HepG2 (cell line): ENCODE results near the gene KDM2B. TPM values are rescaled to one million over a fixed set of nuclear protein-coding genes. Genes with fewer than 3 reads are reported as not detected.

ENCODE experiments used
- ATAC-seq: fragments of 200-7000 bp; cut with Tn5 transposase; 3 replicates; pipeline ENCODE4 v1.9.1; 2020; ENCODE audit warnings: mild to moderate bottlenecking, moderate library complexity
- BruUV-seq: library from RNA; stranded (reverse); fragments of 400-500 nt; replicated peaks from 2 replicates; lab custom pipeline; 2021; lab: Mats Ljungman, UMichigan
- CTCF ChIA-PET: fragments of 300-600 bp; formaldehyde crosslinking; extraction: SDS; loops from one replicate; lab custom pipeline; 2021; ENCODE audit warnings: low total read pairs, inconsistent platforms, low intra/inter-chr PET ratio; lab: Yijun Ruan, JAX
- POLR2A ChIA-PET: fragments of 350-600 bp; sonication (Branson Sonifier 250); formaldehyde crosslinking; loops from one replicate; lab custom pipeline; 2020; ENCODE audit warnings: antibody characterized with exemption, inconsistent platforms; lab: Yijun Ruan, JAX
- DNase-seq: peaks from one replicate; pipeline ENCODE4 v3.0.0-alpha.2; 2015; ENCODE audit warnings: low spot score
- FAIRE-seq: peaks from 3 replicates; lab custom pipeline; 2011; peaks lifted over from hg19 to GRCh38; lab: Jason Lieb, UNC
- H2AFZ ChIP-seq: one replicate; pipeline ENCODE4 v1.6.1; 2011; ENCODE audit warnings: low read length, inconsistent platforms
- H3K27ac ChIP-seq: fragments of 300-600 bp; 3 replicates; pipeline ENCODE4 v1.8.0; 2011; ENCODE audit warnings: mixed run types, mild to moderate bottlenecking, mixed read lengths, low read length, inconsistent platforms; ENCODE audit not compliant: insufficient read depth; ENCODE audit errors: extremely low read length
- H3K27me3 ChIP-seq, 2 experiments: fragments of 200-600 bp in 1 of 2; 2 replicates in 1 of 2; 3 replicates in 1 of 2; pipeline versions ENCODE4 v1.6.0 to v1.8.0; 2011; ENCODE audit warnings: low read length in 2 of 2, mild to moderate bottlenecking in 2 of 2, moderate library complexity in 2 of 2, inconsistent platforms in 1 of 2; ENCODE audit not compliant: insufficient read depth in 2 of 2, control insufficient read depth in 1 of 2
- H3K36me3 ChIP-seq, 2 experiments: fragments of 200-600 bp in 1 of 2; replicated peaks in 1 of 2; 2 replicates in 1 of 2; 3 replicates in 1 of 2; pipeline versions ENCODE4 v1.5.1 to v1.8.0; 2011; ENCODE audit warnings: low read length in 2 of 2, inconsistent platforms in 1 of 2; ENCODE audit not compliant: insufficient read depth in 2 of 2, control insufficient read depth in 1 of 2
- H3K4me1 ChIP-seq: 2 replicates; pipeline ENCODE4 v1.5.1; 2012; ENCODE audit warnings: low read length, inconsistent platforms; ENCODE audit not compliant: insufficient read depth
- H3K4me2 ChIP-seq: 2 replicates; pipeline ENCODE4 v1.6.0; 2011; ENCODE audit warnings: low read depth, low read length, inconsistent platforms
- H3K4me3 ChIP-seq, 3 experiments: fragments of 200-600 bp in 1 of 3; sonication (generic), shearing (Covaris generic) in 1 of 3; replicated peaks in 1 of 3; 2 replicates each; pipeline ENCODE4 v1.5.1; 2011 to 2016; ENCODE audit warnings: low read length in 3 of 3, inconsistent platforms in 2 of 3, low read depth in 2 of 3, mild to moderate bottlenecking in 2 of 3, control low read depth in 1 of 3, mixed read lengths in 1 of 3; ENCODE audit not compliant: insufficient read depth in 1 of 3
- H3K79me2 ChIP-seq: one replicate; pipeline ENCODE4 v1.6.1; 2011; ENCODE audit warnings: low read length, inconsistent platforms; ENCODE audit not compliant: insufficient read depth
- H3K9ac ChIP-seq: 2 replicates; pipeline ENCODE4 v1.6.0; 2011; ENCODE audit warnings: mild to moderate bottlenecking, low read depth, low read length, inconsistent platforms; ENCODE audit not compliant: insufficient read depth
- H3K9me3 ChIP-seq: 2 replicates; pipeline ENCODE4 v1.5.1; 2012; ENCODE audit warnings: mild to moderate bottlenecking, low read length
- H4K20me1 ChIP-seq: 2 replicates; pipeline ENCODE4 v1.6.0; 2011; ENCODE audit warnings: inconsistent platforms, mild to moderate bottlenecking, low read length, moderate library complexity; ENCODE audit not compliant: insufficient read depth
- HNF4G ChIP-seq, 2 experiments: sonication (generic) in 1 of 2; formaldehyde crosslinking in 1 of 2; IDR thresholded peaks; 2 replicates each; pipeline versions ENCODE4 v1.4.0 to v1.6.1; 2011 to 2020; ENCODE audit warnings: borderline replicate concordance in 2 of 2, low read depth in 2 of 2, mild to moderate bottlenecking in 2 of 2, low read length in 1 of 2, missing genetic modification reagents in 1 of 2, moderate library complexity in 1 of 2
- IKZF1 ChIP-seq: fragments of 450-650 bp; IDR thresholded peaks from 2 replicates; pipeline ENCODE4 v1.7.1; 2016
- PAWR ChIP-seq: sonication (generic); formaldehyde crosslinking; IDR thresholded peaks from 2 replicates; pipeline ENCODE4 v1.4.0; 2020; ENCODE audit warnings: missing genetic modification reagents, mild to moderate bottlenecking, borderline replicate concordance
- RFX1 ChIP-seq: fragments of 450-650 bp; IDR thresholded peaks from 2 replicates; pipeline ENCODE4 v1.6.1; 2017
- SALL2 ChIP-seq: sonication (generic); formaldehyde crosslinking; IDR thresholded peaks from 2 replicates; pipeline ENCODE4 v1.8.1; 2023; ENCODE audit warnings: mild to moderate bottlenecking, missing genetic modification reagents, inconsistent platforms
- SP1 ChIP-seq, 2 experiments: fragments of 450-650 bp in 1 of 2; sonication (generic) in 1 of 2; formaldehyde crosslinking in 1 of 2; IDR thresholded peaks; 2 replicates each; pipeline versions ENCODE4 v1.4.0 to v1.6.1; 2016 to 2020; ENCODE audit warnings: missing genetic modification reagents in 1 of 2
- TAF15 ChIP-seq: fragments of 200-400 bp; formaldehyde crosslinking; IDR thresholded peaks from one replicate; pipeline ENCODE4 v1.6.1; 2018; ENCODE audit warnings: mild to moderate bottlenecking, low read depth, low read length; ENCODE audit not compliant: poor library complexity, severe bottlenecking
- YY1 ChIP-seq: IDR thresholded peaks from 2 replicates; pipeline ENCODE4 v1.6.1; 2011; ENCODE audit warnings: low read length, low read depth, moderate library complexity, mild to moderate bottlenecking; ENCODE audit not compliant: insufficient read depth, insufficient replicate concordance
- ZBTB21 ChIP-seq: sonication (generic); formaldehyde crosslinking; IDR thresholded peaks from 2 replicates; pipeline ENCODE4 v1.4.0; 2020; ENCODE audit warnings: missing genetic modification reagents
- ZNF232 ChIP-seq: sonication (generic); formaldehyde crosslinking; IDR thresholded peaks from 2 replicates; pipeline ENCODE4 v1.4.0; 2020; ENCODE audit warnings: missing genetic modification reagents, borderline replicate concordance
- ZNF530 ChIP-seq: sonication (generic); formaldehyde crosslinking; IDR thresholded peaks from 2 replicates; pipeline ENCODE4 v1.5.0; 2020; ENCODE audit warnings: low read depth, mild to moderate bottlenecking, missing genetic modification reagents
- ZNF549 ChIP-seq: sonication (generic); formaldehyde crosslinking; IDR thresholded peaks from 2 replicates; pipeline ENCODE4 v1.5.0; 2020; ENCODE audit warnings: missing genetic modification reagents
- ZNF777 ChIP-seq: sonication (generic); formaldehyde crosslinking; IDR thresholded peaks from 2 replicates; pipeline ENCODE4 v1.4.0; 2020; ENCODE audit warnings: missing genetic modification reagents
- WGBS: methylation state at CpG from one replicate; pipeline ENCODE4 v1.1.6; 2017; ENCODE audit warnings: low lambda C conversion rate; 5-methylcytosine and 5-hydroxymethylcytosine counted together
- in situ Hi-C: cut with HindIII; loops from 2 replicates; pipeline ENCODE4 v1.10.0; 2017; ENCODE audit warnings: low pct_unique_long_range_greater_than_20kb; ENCODE audit not compliant: extremely low pct_ligation_motif_present
- intact Hi-C: fragments of 100-400 bp; cut with micrococcal nuclease; formaldehyde crosslinking; loops from one replicate; pipeline ENCODE4 v1.10.0; 2022; ENCODE audit not compliant: unreplicated experiment
- polyA plus RNA-seq, 8 experiments: library from polyadenylated mRNA; depleted of rRNA in 3 of 8; stranded (reverse) in 7 of 8; unstranded in 1 of 8; fragments of >200 nt; fragmentation: Illumina TruSeq in 4 of 8; extraction: Trizol in 4 of 8; gene quantifications; 2 replicates each; pipeline versions ENCODE4 v1.2.1 to v1.2.3, GENCODE V29; 2011 to 2016; ENCODE audit warnings: low read depth in 4 of 8, missing spikeins in 1 of 8, mixed read lengths in 1 of 8; ENCODE audit not compliant: insufficient read depth in 1 of 8
- total RNA-seq, 5 experiments: library from RNA; depleted of rRNA; stranded (reverse); fragments of >200 nt; fragmentation: Illumina TruSeq; extraction: Trizol; gene quantifications; 2 replicates each; pipeline ENCODE4 v1.2.3, GENCODE V29; 2016; ENCODE audit warnings: low read depth in 1 of 5
- TF ChIP-seq, protein P1 (sequence below): sonication (generic); formaldehyde crosslinking; IDR thresholded peaks from 2 replicates; pipeline ENCODE4 v1.5.0; 2020; ENCODE audit warnings: missing genetic modification reagents, mild to moderate bottlenecking, borderline replicate concordance

Gene KDM2B
- total and polyA plus RNA-seq, 2 of the 13 experiments (the other 11 are each of a cell fraction or from before 2014, with no cell fraction given), result 17.5 to 26.1 TPM

DNA sequence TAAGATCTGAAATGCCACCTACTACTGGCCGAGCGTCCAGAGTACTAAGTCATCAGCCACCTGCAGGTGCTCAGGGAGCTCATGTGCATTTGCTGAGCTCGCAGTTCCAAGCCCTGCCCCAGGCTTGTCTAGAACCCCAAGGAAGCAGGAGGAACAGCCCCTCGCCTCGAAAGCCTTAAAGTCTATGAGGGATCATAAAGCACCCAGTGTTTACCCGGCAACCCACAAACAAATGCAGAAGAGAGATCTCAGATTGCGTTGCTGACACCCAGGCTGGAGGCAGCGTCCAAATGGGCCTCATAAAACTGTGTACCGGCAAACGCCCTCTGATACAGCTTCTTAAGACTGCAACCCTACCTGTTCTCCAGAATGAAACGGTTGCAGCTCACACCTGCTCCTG lies 6.8 kb downstream of the KDM2B start (continued):
- TF ChIP-seq ZNF530 (CRISPR knock-in tag), result no peak
- no peak for TF ChIP-seq TAF15
- TF ChIP-seq HNF4G (IDR thresholded peaks at IDR 0.05; ENCODE audit: borderline replicate concordance, low read depth, low read length), result no peak
- TF ChIP-seq HNF4G (CRISPR knock-in tag; IDR thresholded peaks at IDR 0.05; ENCODE audit: borderline replicate concordance, low read depth), result no peak
- TF ChIP-seq YY1, result no peak
- no peak for TF ChIP-seq SALL2 (CRISPR knock-in tag)
- no peak for TF ChIP-seq RFX1
- TF ChIP-seq ZNF549, result no peak
- no peak for TF ChIP-seq IKZF1
- no peak for TF ChIP-seq ZNF777
- TF ChIP-seq ZBTB21 (CRISPR knock-in tag), result no peak
- TF ChIP-seq PAWR (CRISPR knock-in tag), result no peak
- TF ChIP-seq, all 625 proteins: peak for 0

DNA sequence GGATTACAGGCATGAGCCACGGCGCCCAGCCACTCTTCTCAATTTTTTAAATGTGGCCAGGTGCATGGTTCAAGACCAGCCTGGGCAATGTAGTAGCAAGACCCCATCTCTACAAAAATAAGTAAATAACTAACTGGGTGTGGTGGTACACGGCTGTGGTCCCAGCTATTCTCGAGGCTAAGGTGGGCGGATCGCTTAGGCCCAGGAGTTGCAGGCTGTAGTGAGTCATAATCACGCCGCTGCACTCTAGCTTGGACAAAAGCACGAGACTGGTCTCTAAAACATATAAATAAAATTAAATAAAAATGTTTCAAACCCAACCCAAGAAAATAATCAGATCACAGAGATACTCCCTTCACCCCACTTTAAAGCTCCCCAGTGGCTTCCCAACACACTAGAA lies 8.9 kb downstream of the KDM2B start:
- H3K4me2 ChIP-seq, result no peak overlapping the region
- H3K4me3 ChIP-seq, result no peak overlapping the region
- in situ Hi-C loops (no loop called here), intact Hi-C loops (no loop called here)
- no peaks in the 10 kb centered on the region for H3K27me3 ChIP-seq
- no peak overlapping the region for H3K27ac ChIP-seq
- H2AFZ ChIP-seq, result no peak overlapping the region
- no peaks in the 10 kb centered on the region for H3K79me2 ChIP-seq
- H3K4me1 ChIP-seq, result peaks cover 22% of the 10 kb centered on the region
- CTCF ChIA-PET, result no interaction called here
- no peak for DNase-seq
- POLR2A ChIA-PET, result no interaction called here
- no peak for ATAC-seq
- peaks cover 0 to 6% of the 10 kb centered on the region in 2 experiments; a peak in 2 of 5 replicates for H3K36me3 ChIP-seq
- no peaks in the 10 kb centered on the region for H4K20me1 ChIP-seq
- no peaks in the 10 kb centered on the region for H3K9me3 ChIP-seq
- no TSS peak for BruUV-seq
- H3K9ac ChIP-seq, result no peak overlapping the region
- WGBS, result 96% methylated on average over 9 of the region's 9 CpGs
- no peak for FAIRE-seq
- TF ChIP-seq SP1 (IDR thresholded peaks at IDR 0.05) (no peak), SP1 (CRISPR knock-in tag; IDR thresholded peaks at IDR 0.05) (no peak), ZNF232 (CRISPR knock-in tag) (no peak)
- TF ChIP-seq, protein P1, sequence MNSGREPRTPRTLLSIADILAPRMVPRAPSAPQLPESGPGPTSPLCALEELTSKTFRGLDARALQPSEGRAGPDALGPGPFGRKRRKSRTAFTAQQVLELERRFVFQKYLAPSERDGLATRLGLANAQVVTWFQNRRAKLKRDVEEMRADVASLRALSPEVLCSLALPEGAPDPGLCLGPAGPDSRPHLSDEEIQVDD (CRISPR knock-in tag), result no peak
